Pancreas (tissue), 10 donors: ENCODE results near the gene CDC42EP4. TPM values are rescaled to one million over a fixed set of nuclear protein-coding genes. Genes with fewer than 3 reads are reported as not detected.
"Not testable (repeated sequence)": the region's sequence is repeated elsewhere in the genome, so short reads cannot be mapped to it uniquely, and the experiment has no call there.

Source experiments
- ATAC-seq, 4 donors: fragments of 200-7000 bp; cut with Tn5 transposase; one replicate each; pipeline versions ENCODE4 v1.8.0 to v1.9.1; 2020; ENCODE audit warnings: mild to moderate bottlenecking in 4 of 4, moderate library complexity in 4 of 4
- DNase-seq, 6 donors: peaks; one replicate each; pipeline ENCODE4 v3.0.0-alpha.2; 2020
- FAIRE-seq: peaks from 2 replicates; lab custom pipeline; 2012; peaks lifted over from hg19 to GRCh38; lab: Jason Lieb, UNC
- H3K27ac ChIP-seq, 4 donors: fragments of 200-600 bp; sonication (generic); 1 replicate in 3 of 4; 2 replicates in 1 of 4; pipeline versions ENCODE4 v1.5.0 to v1.8.0; 2020
- H3K27me3 ChIP-seq, 4 donors: fragments of 200-600 bp; one replicate each; pipeline ENCODE4 v1.8.0; 2021
- H3K36me3 ChIP-seq, 3 donors: fragments of 200-600 bp; sonication (generic) in 1 of 3; one replicate each; pipeline versions ENCODE4 v1.5.0 to v1.8.0; 2020 to 2021
- H3K4me1 ChIP-seq, 3 donors: fragments of 200-600 bp; one replicate each; pipeline ENCODE4 v1.8.0; 2021
- H3K4me3 ChIP-seq, 4 donors: fragments of 200-600 bp; sonication (generic) in 2 of 4; one replicate each; pipeline versions ENCODE4 v1.5.0 to v1.8.0; 2020 to 2021
- H3K9me3 ChIP-seq, 4 donors: fragments of 200-600 bp; one replicate each; pipeline ENCODE4 v1.8.0; 2021
- CTCF ChIP-seq, 4 donors: fragments of 200-600 bp; sonication (generic) in 3 of 4; IDR thresholded peaks; one replicate each; pipeline versions ENCODE4 v1.5.0 to v1.8.0; 2021; ENCODE audit warnings: antibody characterized with exemption in 4 of 4
- WGBS, 2 donors: extraction: QIAGEN DNeasy Blood & Tissue Kit; methylation state at CpG; one replicate each; pipeline ENCODE4 v1.1.7; 2013; 5-methylcytosine and 5-hydroxymethylcytosine counted together
- intact Hi-C, 3 donors: fragments of 100-400 bp; cut with DNase I; formaldehyde crosslinking; loops; one replicate each; pipeline versions ENCODE4 v1.11.1 to v1.14.2; 2022
- polyA plus RNA-seq, 2 donors: library from polyadenylated mRNA; stranded (reverse); fragments of 200-250 nt; gene quantifications; one replicate each; pipeline ENCODE4 v1.2.3, GENCODE V29; 2013
- total RNA-seq, 6 donors: library from RNA; stranded (reverse); fragmentation: NEBNext Ultra II Directional in 4 of 6; extraction: Animal tissue kit (Norgen Biotek cat#: 25700) in 4 of 6; gene quantifications; one replicate each; pipeline versions ENCODE4 v1.2.1 to v1.2.4, GENCODE V29; 2021 to 2023
- donor health status: healthy with polysubstance abuse.
- donor health status: DM: no; HTN: no; CAD: no; lungs with moderate emphysema.
- donor health status: DM: no; HTN: no; CAD: no.
- donor health status: control.
- donor health status: control.
- donor health status: Bipolar disorder and iron deficiency.
- donor health status: DM: yes; HTN: yes; CAD: no.
- donor health status: DM: no; HTN: no; CAD: no.
- donor health status: DM: no; HTN: no; CAD: no.
- donor health status: DM: yes; HTN: yes; CAD: no.

CDC42EP4 gene
- total and polyA plus RNA-seq, 8 donors = 24.2 to 56.2 (median 44.5) TPM

GRCh38 chr17:73337330-73337710 lies 25.5 kb upstream of the CDC42EP4 start:
- TF ChIP-seq CTCF (IDR thresholded peaks at IDR 0.05) = no peak
- intact Hi-C loops = no loop called here
- no peak overlapping the region for H3K4me3 ChIP-seq
- FAIRE-seq (no peak), ATAC-seq (no peak), DNase-seq (no peak)
- H3K4me1 ChIP-seq = peaks cover 0 to 3% (median 0%) of the 10 kb centered on the region in 3 donors
- H3K27ac ChIP-seq = no peak overlapping the region
- H3K27me3 ChIP-seq = no peaks in the 10 kb centered on the region
- H3K36me3 ChIP-seq = no peaks in the 10 kb centered on the region
- WGBS, 2 donors = 61 to 63% methylated on average over 4 of the region's 4 CpGs
- H3K9me3 ChIP-seq = no peaks in the 10 kb centered on the region

GRCh38 chr17:73336408-73337329 lies 24.9 kb upstream of the CDC42EP4 start:
- no peak overlapping the region for H3K27ac ChIP-seq
- H3K36me3 ChIP-seq = no peaks in the 10 kb centered on the region
- ATAC-seq = no peak
- 88 to 89% methylated on average over 13 of the region's 13 CpGs for WGBS, 2 donors
- H3K27me3 ChIP-seq = no peaks in the 10 kb centered on the region
- H3K4me1 ChIP-seq = peaks cover 0 to 2% (median 0%) of the 10 kb centered on the region in 3 donors
- no peak overlapping the region for H3K4me3 ChIP-seq
- FAIRE-seq = no peak
- intact Hi-C loops = no loop called here
- H3K9me3 ChIP-seq = no peaks in the 10 kb centered on the region
- no peak for TF ChIP-seq CTCF (IDR thresholded peaks at IDR 0.05)
- DNase-seq = no peak

- no peak overlapping the region for H3K4me3 ChIP-seq
- no peak overlapping the region for H3K27ac ChIP-seq
- ATAC-seq (no peak), FAIRE-seq (no peak), DNase-seq (no peak)
- no peaks in the 10 kb centered on the region for H3K27me3 ChIP-seq
- intact Hi-C loops = no loop called here
- H3K36me3 ChIP-seq = no peaks in the 10 kb centered on the region
- H3K4me1 ChIP-seq = no peaks in the 10 kb centered on the region
- no peaks in the 10 kb centered on the region for H3K9me3 ChIP-seq
- TF ChIP-seq CTCF (IDR thresholded peaks at IDR 0.05) = no peak
- WGBS, 2 donors = 87 to 89% methylated on average over 12 of the region's 12 CpGs
Measured at GRCh38 chr17:73335591-73336407, 24.0 kb upstream of the CDC42EP4 start.

- Histone ChIP-seq H3K9me3 (no peaks in the 10 kb centered on the region), H3K27me3 (no peaks in the 10 kb centered on the region), H3K36me3 (no peaks in the 10 kb centered on the region), H3K4me1 (no peaks in the 10 kb centered on the region), H3K4me3 (no peak overlapping the region), H3K27ac (no peak overlapping the region)
- DNase-seq (peak in 1 of 6 donors; percentile 44), FAIRE-seq (no peak), ATAC-seq (peak in 3 of 4 donors; percentile 15 to 69 (median 51))
- intact Hi-C loops = no loop called here
- 67 to 69% methylated on average over 12 of the region's 12 CpGs for WGBS, 2 donors
- TF ChIP-seq CTCF (IDR thresholded peaks at IDR 0.05) = no peak
Measured at GRCh38 chr17:73334771-73335513, 23.1 kb upstream of the CDC42EP4 start.

- H3K27ac ChIP-seq, H3K9me3 ChIP-seq, intact Hi-C loops, FAIRE-seq, H3K36me3 ChIP-seq, H3K4me1 ChIP-seq, DNase-seq, H3K27me3 ChIP-seq, H3K4me3 ChIP-seq: not testable (repeated sequence)
- 89% methylated on average over 9 of the region's 9 CpGs for WGBS, 2 donors
- ATAC-seq = peak in 2 of 4 donors; percentile 19 to 30
Measured at GRCh38 chr17:73333445-73333844, 21.6 kb upstream of the CDC42EP4 start.
